ENCODE measurements around the gene TNFRSF25. TPM values are rescaled to one million over a fixed set of nuclear protein-coding genes. Genes with fewer than 3 reads are reported as not detected.

TNFRSF25 gene
- total RNA-seq, 1 experiment from 2014 or later: 12.9 TPM

GRCh38 chr1:6419804-6420453 is 46.0 kb downstream of the TNFRSF25 start, which contains the start of gene HES2:
TSS of gene HES2 (minus strand) at chr1:6419919. CDS start at chr1:6419820, 99 bp downstream.
- DNase-seq (ENCODE audit: low read depth): no peak

GRCh38 chr1:6419397-6419803 is 46.6 kb downstream of the TNFRSF25 start:
- DNase-seq (ENCODE audit: low read depth): no peak

DNA sequence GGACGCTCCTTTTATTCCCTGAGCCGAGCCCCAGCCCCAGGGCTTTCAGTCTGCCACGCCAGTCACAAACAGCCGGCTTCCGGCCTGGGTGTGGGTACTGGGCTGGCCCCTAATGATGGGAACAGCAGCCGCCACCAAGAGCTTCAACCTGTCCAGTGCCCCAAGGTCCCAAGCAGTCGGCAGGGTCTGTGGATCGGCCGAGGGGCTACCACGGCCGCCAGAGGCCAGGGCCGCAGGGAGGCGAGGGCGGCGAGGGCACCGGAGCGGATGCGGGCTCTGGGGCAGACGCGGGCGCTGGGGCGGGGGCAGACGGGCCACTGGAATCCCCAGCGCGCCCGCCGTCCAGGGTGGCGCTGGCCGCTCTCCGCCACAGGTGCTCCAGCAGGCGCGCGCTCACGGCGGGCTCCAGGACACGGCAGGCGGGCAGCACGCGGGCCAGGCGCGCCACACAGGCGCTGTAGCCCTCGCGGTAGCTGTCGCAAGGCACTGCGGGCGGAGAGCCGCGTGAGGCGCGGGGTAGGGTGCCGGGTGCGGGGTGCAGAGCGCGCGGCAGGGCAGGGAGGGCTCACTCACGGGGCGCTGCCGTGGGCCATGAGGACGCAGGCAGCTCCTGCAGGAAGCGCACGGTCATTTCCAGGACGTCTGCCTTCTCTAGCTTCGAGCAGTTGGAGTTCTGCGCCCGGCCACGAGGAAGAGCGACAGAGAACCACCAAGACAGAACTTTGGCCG is 47.1 kb downstream of the TNFRSF25 start:
- no peak for DNase-seq (ENCODE audit: low read depth)

GRCh38 chr1:6417961-6418667 is 47.9 kb downstream of the TNFRSF25 start:
- no peak for DNase-seq (ENCODE audit: low read depth)

- no peak for DNase-seq (ENCODE audit: low read depth)
Measured at GRCh38 chr1:6416906-6417305, 49.1 kb downstream of the TNFRSF25 start.

DNA sequence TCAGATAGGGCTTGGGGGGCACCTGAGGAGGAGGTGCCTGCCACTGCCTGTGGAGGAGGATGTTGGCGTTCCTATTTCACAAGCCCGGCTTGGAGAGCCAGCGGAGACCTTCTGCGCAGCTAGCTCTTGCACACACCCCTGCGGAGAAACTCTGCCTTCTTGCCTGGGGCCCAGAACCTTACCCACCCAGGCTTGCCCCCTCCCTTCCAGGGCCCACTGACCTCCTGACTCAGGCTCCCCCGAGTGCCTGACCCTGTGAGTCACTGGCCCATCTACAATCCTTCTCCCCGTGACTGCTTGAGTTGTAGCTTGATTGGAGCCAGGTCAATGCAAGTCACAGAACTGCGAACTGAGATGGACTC is 49.7 kb downstream of the TNFRSF25 start:
- no peak for DNase-seq (ENCODE audit: low read depth)

- no peak for DNase-seq (ENCODE audit: low read depth)
Measured at GRCh38 chr1:6414881-6415626, 50.9 kb downstream of the TNFRSF25 start.

GRCh38 chr1:6414443-6414844 is 51.5 kb downstream of the TNFRSF25 start:
- peak; percentile 47 for DNase-seq (ENCODE audit: low read depth)

DNA sequence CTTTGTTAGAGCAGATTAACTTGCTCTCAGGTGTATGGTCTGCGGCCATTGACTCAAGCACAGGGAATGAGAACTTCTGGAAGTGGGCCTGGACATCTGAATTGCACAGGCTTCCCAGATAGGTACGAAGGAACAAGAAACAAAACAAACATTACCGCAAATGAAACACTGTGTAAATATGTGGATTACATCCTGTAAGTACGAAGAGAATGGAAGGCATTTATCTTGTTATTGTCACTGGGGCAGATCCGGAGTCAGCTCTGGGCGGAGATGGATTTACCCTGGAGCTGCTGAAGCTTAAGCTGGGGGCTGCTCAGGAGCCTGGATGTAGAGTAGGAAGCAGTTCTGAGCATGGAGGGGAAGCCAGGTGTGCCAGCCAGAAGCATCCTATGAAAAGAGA is 53.1 kb downstream of the TNFRSF25 start:
- peak; percentile 62 for DNase-seq (ENCODE audit: low read depth)

Small RNA genes within 50 kb of the gene (small RNA-seq; reads per million reads assigned to genes)
- gene MIR4252: not detected

Other genes starting within 250 kb of the TNFRSF25 start
- gene ICMT, start 230.2 kb downstream of the TNFRSF25 start, total RNA-seq (2014; rRNA removed; shearing (Covaris generic)): 125 and 142 TPM in 2 replicates
- not detected in 2 replicates for gene HES3, start 222.0 kb downstream of the TNFRSF25 start, total RNA-seq (2014; rRNA removed; shearing (Covaris generic))
- 1.9 and 3.4 TPM in 2 replicates for gene GPR153, start 205.1 kb downstream of the TNFRSF25 start, total RNA-seq (2014; rRNA removed; shearing (Covaris generic))
- 101 and 179 TPM in 2 replicates for gene ACOT7, start 72.4 kb downstream of the TNFRSF25 start, total RNA-seq (2014; rRNA removed; shearing (Covaris generic))
- 0.08 and 0.13 TPM in 2 replicates for gene HES2, start 46.3 kb downstream of the TNFRSF25 start, total RNA-seq (2014; rRNA removed; shearing (Covaris generic))
- gene ESPN, start 41.4 kb downstream of the TNFRSF25 start, total RNA-seq (2014; rRNA removed; shearing (Covaris generic)): not detected in 2 replicates
- gene PLEKHG5, start 25.5 kb upstream of the TNFRSF25 start, total RNA-seq (2014; rRNA removed; shearing (Covaris generic)): 20.3 and 20.4 TPM in 2 replicates
- gene NOL9, start 88.3 kb upstream of the TNFRSF25 start, total RNA-seq (2014; rRNA removed; shearing (Covaris generic)): 35.5 and 44.3 TPM in 2 replicates
- not detected in 2 replicates for gene TAS1R1, start 89.1 kb upstream of the TNFRSF25 start, total RNA-seq (2014; rRNA removed; shearing (Covaris generic))
- gene ZBTB48, start 113.8 kb upstream of the TNFRSF25 start, total RNA-seq (2014; rRNA removed; shearing (Covaris generic)): 14.4 and 17.1 TPM in 2 replicates
- gene KLHL21, start 136.7 kb upstream of the TNFRSF25 start, total RNA-seq (2014; rRNA removed; shearing (Covaris generic)): 32.0 and 34.4 TPM in 2 replicates
- 6.9 and 15.4 TPM in 2 replicates for gene PHF13, start 147.6 kb upstream of the TNFRSF25 start, total RNA-seq (2014; rRNA removed; shearing (Covaris generic))
- 20.9 and 22.0 TPM in 2 replicates for gene THAP3, start 158.7 kb upstream of the TNFRSF25 start, total RNA-seq (2014; rRNA removed; shearing (Covaris generic))
- gene DNAJC11, start 235.6 kb upstream of the TNFRSF25 start, total RNA-seq (2014; rRNA removed; shearing (Covaris generic)): 40.6 and 44.7 TPM in 2 replicates